Measurements from ENCODE around the gene DNASE1.

DNASE1 gene

GRCh38 chr16:3706253-3707012 lies 51.9 kb downstream of the DNASE1 start:
- DNase-seq = no peak
